Thyroid gland (tissue), 4 donors: Measurements from ENCODE around the gene RETREG1. TPM values are rescaled to one million over a fixed set of nuclear protein-coding genes. Genes with fewer than 3 reads are reported as not detected.

Experiments
- DNase-seq, 2 donors: peaks; one replicate each; pipeline ENCODE4 v3.0.0-alpha.2; 2019
- H3K27ac ChIP-seq, 3 donors: fragments of 200-600 bp; sonication (generic); 1 replicate in 2 of 3; 2 replicates in 1 of 3; pipeline ENCODE4 v1.5.1; 2016 to 2019; ENCODE audit warnings: mild to moderate bottlenecking in 1 of 3, moderate library complexity in 1 of 3
- H3K27me3 ChIP-seq: fragments of 200-600 bp; sonication (generic); one replicate; pipeline ENCODE4 v1.5.1; 2019
- H3K36me3 ChIP-seq, 2 donors: fragments of 200-600 bp; sonication (generic); one replicate each; pipeline ENCODE4 v1.5.1; 2016 to 2019
- H3K4me1 ChIP-seq, 2 donors: fragments of 200-600 bp; sonication (generic); one replicate each; pipeline ENCODE4 v1.5.1; 2017 to 2019
- H3K4me3 ChIP-seq, 3 donors: fragments of 200-600 bp; sonication (generic); replicated peaks in 1 of 3; 1 replicate in 2 of 3; 2 replicates in 1 of 3; pipeline ENCODE4 v1.5.1; 2016; ENCODE audit warnings: mild to moderate bottlenecking in 1 of 3
- H3K9me3 ChIP-seq: fragments of 200-600 bp; sonication (generic); one replicate; pipeline ENCODE4 v1.5.1; 2017
- CTCF ChIP-seq, 6 experiments: fragments of 200-600 bp in 3 of 6; fragments of 450-650 bp in 3 of 6; sonication (generic) in 3 of 6; IDR thresholded peaks; one replicate each; pipeline ENCODE4 v1.5.1; 2016 to 2019; ENCODE audit warnings: antibody characterized with exemption in 6 of 6, mild to moderate bottlenecking in 2 of 6, inconsistent platforms in 1 of 6, moderate library complexity in 1 of 6
- POLR2A ChIP-seq, 2 donors: fragments of 450-650 bp; IDR thresholded peaks; one replicate each; pipeline ENCODE4 v1.6.1; 2017; ENCODE audit warnings: antibody characterized with exemption in 2 of 2, mild to moderate bottlenecking in 2 of 2, moderate library complexity in 1 of 2
- WGBS, 2 donors: methylation state at CpG; one replicate each; pipeline ENCODE4 v1.1.5; 2017; 5-methylcytosine and 5-hydroxymethylcytosine counted together
- intact Hi-C: fragments of 100-400 bp; cut with DNase I; formaldehyde crosslinking; loops from one replicate; pipeline ENCODE4 v1.15.1; 2023
- total RNA-seq, 4 donors: library from RNA; depleted of rRNA; stranded (reverse); fragments of >200 nt; gene quantifications; one replicate each; pipeline ENCODE4 v1.2.3, GENCODE V29; 2016

The RETREG1 gene
- total RNA-seq, 4 donors from 2014 or later = 14.8 to 22.1 (median 17.9) TPM

- no peaks in the 10 kb centered on the region for H3K27me3 ChIP-seq
- no peaks in the 10 kb centered on the region for H3K9me3 ChIP-seq
- WGBS, 2 donors = 83 to 92% methylated on average over 4 of the region's 4 CpGs
- no peak overlapping the region for H3K27ac ChIP-seq
- intact Hi-C loops = no loop called here
- H3K4me3 ChIP-seq = no peak overlapping the region
- TF ChIP-seq CTCF (IDR thresholded peaks at IDR 0.05) (no peak), POLR2A (IDR thresholded peaks at IDR 0.05) (no peak)
- no peak for DNase-seq
- peaks cover 21 to 29% of the 10 kb centered on the region in 2 donors for H3K36me3 ChIP-seq
- H3K4me1 ChIP-seq = no peaks in the 10 kb centered on the region
Measured at GRCh38 chr5:16663840-16664239, 47.0 kb upstream of the RETREG1 start.

GRCh38 chr5:16661713-16662112 is 44.9 kb upstream of the RETREG1 start:
- Histone ChIP-seq H3K27ac (no peak overlapping the region), H3K4me1 (no peaks in the 10 kb centered on the region), H3K27me3 (no peaks in the 10 kb centered on the region), H3K36me3 (peaks cover 5 to 12% of the 10 kb centered on the region in 2 donors), H3K9me3 (no peaks in the 10 kb centered on the region), H3K4me3 (no peak overlapping the region)
- intact Hi-C loops = no loop called here
- DNase-seq = no peak
- TF ChIP-seq CTCF (IDR thresholded peaks at IDR 0.05) = no peak
- TF ChIP-seq POLR2A (IDR thresholded peaks at IDR 0.05) = no peak
- WGBS, 2 donors = 96% methylated on average over 2 of the region's 2 CpGs

GRCh38 chr5:16660982-16661381 is 44.2 kb upstream of the RETREG1 start:
- intact Hi-C loops = no loop called here
- H3K9me3 ChIP-seq = no peaks in the 10 kb centered on the region
- no peak overlapping the region for H3K4me3 ChIP-seq
- peaks cover 0 to 6% of the 10 kb centered on the region in 2 donors for H3K36me3 ChIP-seq
- no peak overlapping the region for H3K27ac ChIP-seq
- no peaks in the 10 kb centered on the region for H3K27me3 ChIP-seq
- WGBS, 2 donors = 68 to 82% methylated on average over 5 of the region's 5 CpGs
- no peak for DNase-seq
- H3K4me1 ChIP-seq = no peaks in the 10 kb centered on the region
- no peak for TF ChIP-seq POLR2A (IDR thresholded peaks at IDR 0.05)
- TF ChIP-seq CTCF (IDR thresholded peaks at IDR 0.05) = no peak

- Histone ChIP-seq H3K27me3 (no peaks in the 10 kb centered on the region), H3K36me3 (no peaks in the 10 kb centered on the region), H3K4me1 (no peaks in the 10 kb centered on the region), H3K27ac (no peak overlapping the region), H3K9me3 (no peaks in the 10 kb centered on the region), H3K4me3 (no peak overlapping the region)
- WGBS, 2 donors = 81 to 86% methylated on average over 1 of the region's 1 CpG
- intact Hi-C loops = no loop called here
- TF ChIP-seq POLR2A (IDR thresholded peaks at IDR 0.05) (no peak), CTCF (IDR thresholded peaks at IDR 0.05) (no peak)
- no peak for DNase-seq
Measured at GRCh38 chr5:16659536-16659935, 42.7 kb upstream of the RETREG1 start.

- intact Hi-C loops = no loop called here
- Histone ChIP-seq H3K4me1 (no peaks in the 10 kb centered on the region), H3K4me3 (no peak overlapping the region), H3K27me3 (no peaks in the 10 kb centered on the region), H3K36me3 (no peaks in the 10 kb centered on the region), H3K9me3 (no peaks in the 10 kb centered on the region), H3K27ac (no peak overlapping the region)
- no peak for DNase-seq
- 57 to 70% methylated on average over 2 of the region's 2 CpGs for WGBS, 2 donors
- TF ChIP-seq POLR2A (IDR thresholded peaks at IDR 0.05) (no peak), CTCF (IDR thresholded peaks at IDR 0.05) (no peak)
Measured at GRCh38 chr5:16656561-16657191, 39.9 kb upstream of the RETREG1 start.
